NCI-H1436 treated with DMSO at 0.1 percent for 48 hours (cell line): ENCODE measurements around the gene ANKRD65.

Experiments
- DNase-seq: peaks from one replicate; lab custom pipeline; 2025; lab: John Stamatoyannopoulos, UW

Gene ANKRD65

GRCh38 chr1:1441002-1441888, 20.2 kb upstream of the ANKRD65 start:
- no peak for DNase-seq

DNA sequence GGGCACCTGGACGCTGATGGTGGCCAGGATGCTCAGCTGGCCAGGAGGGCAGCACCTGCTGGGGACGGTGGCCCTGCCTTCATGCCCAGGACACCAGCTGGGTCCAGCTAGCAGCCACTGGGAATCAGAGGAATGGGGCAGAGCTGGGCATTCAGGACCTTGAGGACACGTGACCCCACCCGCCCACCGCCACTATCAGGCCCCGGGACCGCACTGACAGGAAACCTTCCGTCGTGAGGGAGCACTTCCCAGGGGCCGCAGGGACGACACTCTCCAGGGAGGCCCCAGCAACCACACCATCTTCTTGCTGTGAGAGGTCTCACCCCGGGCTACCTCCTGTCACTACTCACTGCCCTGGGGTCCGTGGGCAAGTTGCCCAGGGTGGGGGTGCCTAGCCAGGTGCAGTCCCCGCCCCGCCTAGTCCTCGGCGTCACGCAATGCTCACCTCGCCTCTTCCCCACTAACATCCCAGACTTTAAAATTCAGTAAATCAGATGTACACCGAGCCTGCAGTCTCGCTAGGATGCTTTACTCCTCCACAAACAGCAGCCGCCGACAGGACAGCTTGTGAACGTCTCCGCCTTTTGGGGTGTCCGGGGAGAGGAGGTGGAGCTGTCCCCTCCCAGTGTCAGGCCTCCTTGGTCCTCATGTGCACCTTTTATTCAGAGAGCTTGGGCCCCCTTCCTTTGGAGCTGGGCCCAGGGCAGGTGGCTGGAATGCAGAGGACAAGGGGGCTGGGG, 19.4 kb upstream of the ANKRD65 start:
- DNase-seq, result no peak

GRCh38 chr1:1439546-1440261, 18.6 kb upstream of the ANKRD65 start:
- no peak for DNase-seq

- no peak for DNase-seq
These were observed 17.7 kb upstream of the ANKRD65 start for GRCh38 chr1:1438531-1439381.

GRCh38 chr1:1437904-1438376, 16.9 kb upstream of the ANKRD65 start:
- DNase-seq, result no peak

GRCh38 chr1:1437033-1437903, 16.2 kb upstream of the ANKRD65 start:
- DNase-seq, result no peak

- DNase-seq, result no peak
These were observed 15.6 kb upstream of the ANKRD65 start for GRCh38 chr1:1436630-1437032.

GRCh38 chr1:1435911-1436629, 15.0 kb upstream of the ANKRD65 start:
- DNase-seq, result no peak

- DNase-seq, result no peak
These were observed 14.2 kb upstream of the ANKRD65 start, which contains the start of gene VWA1 for GRCh38 chr1:1435106-1435903. TSS of gene VWA1 (plus strand) at chr1:1435690. CDS start at chr1:1435749, 59 bp downstream.

DNA sequence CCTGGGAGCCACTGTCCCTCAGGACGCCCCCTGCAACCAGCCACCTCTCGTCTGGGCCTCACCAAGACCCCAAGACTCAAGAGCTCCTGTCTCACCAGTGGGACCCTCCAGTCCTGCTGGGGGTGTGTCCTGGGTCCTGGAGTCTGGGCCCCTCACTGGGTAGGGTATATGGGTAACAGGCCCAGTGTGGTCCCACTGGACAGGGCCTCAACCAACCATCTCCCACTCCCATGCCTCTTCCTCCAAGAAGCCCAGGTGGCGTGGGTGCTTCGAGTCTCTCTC, 13.7 kb upstream of the ANKRD65 start:
- no peak for DNase-seq

DNA sequence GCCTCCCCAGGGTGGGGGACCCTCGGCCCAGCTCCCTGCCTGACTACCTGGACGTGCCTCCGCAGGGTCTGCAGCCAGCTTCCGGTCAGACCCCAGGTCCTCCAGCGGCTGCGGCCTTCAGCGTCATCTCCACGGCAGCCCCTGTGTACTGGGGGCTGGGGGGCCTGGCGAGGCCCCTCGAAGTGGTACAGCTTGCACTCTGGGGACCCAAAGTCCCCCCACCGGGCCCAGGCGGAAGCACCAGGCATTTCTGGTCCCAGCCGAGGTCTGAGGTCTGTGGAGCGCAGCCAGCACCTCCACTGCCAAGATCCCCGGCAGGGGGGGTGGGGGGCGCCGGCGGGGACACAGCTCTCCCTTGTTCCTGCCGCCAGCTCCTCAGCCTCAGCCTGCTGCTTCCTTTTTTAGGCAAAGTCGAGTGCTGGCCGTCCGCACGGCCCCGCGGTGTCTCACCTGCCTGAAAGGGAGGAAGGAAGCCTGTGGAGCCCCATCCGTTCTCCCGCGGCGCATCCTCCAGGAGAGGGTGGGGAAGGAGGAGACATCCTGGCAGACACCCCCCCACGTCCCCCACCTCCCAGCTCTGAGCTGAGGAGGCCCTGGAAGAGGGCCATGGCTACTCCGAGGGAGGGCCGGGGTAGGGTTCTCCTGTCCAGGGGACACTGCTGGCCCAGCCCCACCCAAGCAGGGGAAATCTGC, 13.2 kb upstream of the ANKRD65 start:
- DNase-seq, result no peak

DNA sequence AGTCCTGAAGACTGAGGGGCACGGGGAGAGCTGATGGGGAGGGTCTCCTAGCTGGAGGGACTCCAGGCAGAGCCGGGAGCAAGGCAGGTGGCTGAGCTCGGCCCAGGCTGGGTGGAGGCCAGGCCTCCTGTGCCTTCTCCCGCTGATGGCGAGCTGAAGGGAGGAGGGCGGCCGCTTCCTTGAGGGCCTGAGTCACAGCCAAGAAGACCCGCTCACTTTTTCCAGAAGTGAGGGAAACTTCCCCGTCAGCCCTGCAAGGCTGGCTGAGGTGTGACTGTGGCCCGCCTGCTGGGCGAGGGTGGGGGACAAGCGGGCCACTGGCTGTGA, 12.7 kb upstream of the ANKRD65 start:
- no peak for DNase-seq

- no peak for DNase-seq
These were observed 12.1 kb upstream of the ANKRD65 start for GRCh38 chr1:1432951-1433803.

GRCh38 chr1:1432274-1432950, 11.3 kb upstream of the ANKRD65 start:
- no peak for DNase-seq

DNA sequence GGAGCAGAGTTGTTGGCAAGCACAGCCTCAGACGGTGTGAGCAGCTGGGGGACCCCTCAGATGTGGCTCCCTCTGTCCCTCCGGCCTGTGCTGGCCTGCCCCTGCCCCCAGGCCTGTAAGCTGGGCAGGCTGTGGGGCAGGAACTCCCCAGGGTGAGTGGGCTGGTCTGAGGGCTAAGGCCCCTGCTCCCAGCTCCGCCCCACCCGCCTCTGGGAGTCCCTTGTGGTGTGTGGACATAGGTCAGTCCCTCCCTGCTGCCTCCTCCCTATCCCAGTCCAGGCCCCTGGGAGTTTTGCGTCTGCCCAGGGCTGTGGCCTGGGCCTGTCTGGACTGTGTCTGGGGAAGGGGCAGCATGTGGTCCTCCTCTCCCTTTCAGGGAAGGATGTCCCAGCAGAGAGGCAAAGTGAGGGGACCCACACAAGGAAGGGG, 10.8 kb upstream of the ANKRD65 start:
- no peak for DNase-seq

DNA sequence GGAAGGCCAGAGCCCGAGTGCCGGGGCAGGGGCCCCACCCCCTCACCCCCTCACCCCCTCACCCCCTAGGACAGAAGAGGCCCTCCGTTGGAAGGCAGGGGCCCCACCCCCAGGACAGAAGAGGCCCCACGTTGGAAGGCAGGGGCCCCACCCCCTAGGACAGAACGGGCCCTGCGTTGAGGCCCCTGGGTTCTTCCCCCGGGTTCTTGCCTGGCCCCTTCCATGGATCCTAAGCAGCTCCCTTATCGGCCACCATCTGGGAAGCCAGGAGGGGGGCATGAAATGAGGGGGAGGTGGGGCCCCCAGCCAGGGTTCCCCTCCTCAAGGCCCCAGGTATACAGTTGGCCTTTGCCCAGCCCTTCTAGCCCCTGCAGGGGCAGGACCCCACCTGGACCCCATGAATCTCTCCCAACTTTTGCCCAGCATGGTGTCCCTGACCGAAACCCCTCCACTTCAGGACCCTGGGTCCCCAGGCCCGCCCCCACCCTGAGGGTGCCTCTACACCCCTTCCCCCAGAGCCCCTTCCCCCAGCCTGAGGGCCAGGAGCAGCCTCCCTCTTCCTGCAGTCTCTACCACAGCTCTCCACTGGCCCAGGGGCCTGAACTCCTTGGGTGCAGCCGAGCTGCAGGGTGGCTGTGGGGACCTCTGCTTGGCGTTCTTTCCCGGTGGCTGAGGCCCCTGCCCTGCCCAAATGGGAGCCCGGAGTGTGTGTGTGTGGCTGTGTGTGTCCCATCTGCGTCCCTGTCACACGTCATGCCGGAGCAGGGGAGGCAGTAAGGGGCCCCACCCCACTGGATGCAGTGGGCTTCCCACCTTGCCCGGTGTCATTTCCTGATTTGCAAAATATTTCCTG, 10.1 kb upstream of the ANKRD65 start:
- DNase-seq, result no peak
